Stimulated activated CD4-positive, alpha-beta T cell treated with anti-CD3 and anti-CD28 coated beads, Interleukin-2, amount 100 ng/mL, for 4 hours (primary cell): ENCODE data around the gene UQCR11.
"Not testable (repeated sequence)": the region's sequence is repeated elsewhere in the genome, so short reads cannot be mapped to it uniquely, and the experiment has no call there.

Experiments
- DNase-seq: peaks from one replicate; pipeline ENCODE4 v3.0.0-alpha.2; 2020; ENCODE audit warnings: low read depth

The UQCR11 gene

GRCh38 chr19:1605236-1606137 lies at the start of gene UQCR11:
TSS of gene UQCR11 (minus strand) at chr19:1605462. CDS start at chr19:1605409, 53 bp downstream.
- peak; percentile 88 for DNase-seq

GRCh38 chr19:1654178-1654792 lies 49.0 kb upstream of the UQCR11 start:
- no peak for DNase-seq

- no peak for DNase-seq
Observed at GRCh38 chr19:1653300-1653628, 48.0 kb upstream of the UQCR11 start.

GRCh38 chr19:1652471-1653299 lies 47.4 kb upstream of the UQCR11 start, which contains the start of gene TCF3:
TSS of gene TCF3 (minus strand) at chr19:1652615. CDS start at chr19:1650248, 2,367 bp downstream.
- DNase-seq = peak; percentile 98

GRCh38 chr19:1651568-1652291 lies 46.5 kb upstream of the UQCR11 start:
- DNase-seq = peak; percentile 44

- DNase-seq = peak; percentile 61
Observed at GRCh38 chr19:1650650-1651567, 45.6 kb upstream of the UQCR11 start.

GRCh38 chr19:1649706-1650649 lies 44.7 kb upstream of the UQCR11 start:
- DNase-seq = no peak

- no peak for DNase-seq
Observed at GRCh38 chr19:1648920-1649541, 43.8 kb upstream of the UQCR11 start.

GRCh38 chr19:1648459-1648849 lies 43.2 kb upstream of the UQCR11 start:
- DNase-seq = no peak

GRCh38 chr19:1647501-1648458 lies 42.5 kb upstream of the UQCR11 start:
- no peak for DNase-seq

GRCh38 chr19:1646659-1647453 lies 41.6 kb upstream of the UQCR11 start:
- no peak for DNase-seq

- no peak for DNase-seq
Observed at GRCh38 chr19:1646149-1646548, 40.9 kb upstream of the UQCR11 start.

GRCh38 chr19:1645299-1645698 lies 40.0 kb upstream of the UQCR11 start:
- DNase-seq = no peak

- no peak for DNase-seq
Observed at GRCh38 chr19:1644070-1644469, 38.8 kb upstream of the UQCR11 start.

- DNase-seq = not testable (repeated sequence)
Observed at GRCh38 chr19:1640893-1641448, 35.7 kb upstream of the UQCR11 start.

- no peak for DNase-seq
Observed at GRCh38 chr19:1636325-1637236, 31.3 kb upstream of the UQCR11 start.
